ENCODE results near the gene LAYN. TPM values are rescaled to one million over a fixed set of nuclear protein-coding genes. Genes with fewer than 3 reads are reported as not detected.

LAYN gene
- total RNA-seq, 1 experiment from 2014 or later: 3.7 TPM

GRCh38 chr11:111515591-111515990 is 24.9 kb upstream of the LAYN start:
- H3K4me1 Mint-ChIP-seq: peaks cover 16% of the 10 kb centered on the region
- CTCF ChIA-PET: no interaction called here
- no peaks in the 10 kb centered on the region for H3K36me3 Mint-ChIP-seq
- no peak overlapping the region for H3K4me3 Mint-ChIP-seq
- ATAC-seq (no peak), DNase-seq (ENCODE audit: low spot score) (no peak)
- no peaks in the 10 kb centered on the region for H3K9me3 Mint-ChIP-seq
- peaks cover 46% of the 10 kb centered on the region for H3K27me3 Mint-ChIP-seq (ENCODE audit: low read depth)
- H3K27ac Mint-ChIP-seq: no peak overlapping the region
- TF ChIP-seq CREB1 (CRISPR knock-in tag; IDR thresholded peaks at IDR 0.05): no peak
- TF ChIP-seq ZNF317 (CRISPR knock-in tag; IDR thresholded peaks at IDR 0.05; ENCODE audit: borderline replicate concordance, low read depth): no peak
- no peak for TF ChIP-seq ZNF121 (CRISPR knock-in tag; IDR thresholded peaks at IDR 0.05)
- no peak for TF ChIP-seq ZMAT4 (CRISPR knock-in tag; IDR thresholded peaks at IDR 0.05)
- TF ChIP-seq NFATC4 (CRISPR knock-in tag; IDR thresholded peaks at IDR 0.05): no peak
- TF ChIP-seq IRF2 (CRISPR knock-in tag; IDR thresholded peaks at IDR 0.05; ENCODE audit: borderline replicate concordance, low read depth): no peak
- no peak for TF ChIP-seq EMX1 (CRISPR knock-in tag; IDR thresholded peaks at IDR 0.05)
- no peak for TF ChIP-seq USF1 (CRISPR knock-in tag; IDR thresholded peaks at IDR 0.05)
- no peak for TF ChIP-seq ATF1 (CRISPR knock-in tag; IDR thresholded peaks at IDR 0.05)
- no peak for TF ChIP-seq PREB (CRISPR knock-in tag; IDR thresholded peaks at IDR 0.05; ENCODE audit: borderline replicate concordance)
- no peak for TF ChIP-seq E2F4 (CRISPR knock-in tag; IDR thresholded peaks at IDR 0.05; ENCODE audit: borderline replicate concordance, low read depth)
- TF ChIP-seq GRHL2 (CRISPR knock-in tag; IDR thresholded peaks at IDR 0.05; ENCODE audit: insufficient replicate concordance, severe bottlenecking): no peak
- no peak for TF ChIP-seq RELA (CRISPR knock-in tag; IDR thresholded peaks at IDR 0.05; ENCODE audit: borderline replicate concordance)
- TF ChIP-seq ETV6 (CRISPR knock-in tag; IDR thresholded peaks at IDR 0.05): no peak
- no peak for TF ChIP-seq CBFB (CRISPR knock-in tag; IDR thresholded peaks at IDR 0.05; ENCODE audit: low read depth)
- no peak for TF ChIP-seq USF2 (CRISPR knock-in tag; IDR thresholded peaks at IDR 0.05)
- no peak for TF ChIP-seq CTCF (IDR thresholded peaks at IDR 0.05)
- no peak for TF ChIP-seq CDX4 (CRISPR knock-in tag; IDR thresholded peaks at IDR 0.05; ENCODE audit: borderline replicate concordance)
- no peak for TF ChIP-seq NR2C2 (CRISPR knock-in tag; IDR thresholded peaks at IDR 0.05)
- no peak for TF ChIP-seq JUN (CRISPR knock-in tag; IDR thresholded peaks at IDR 0.05)
- POLR2A ChIA-PET: no interaction called here

GRCh38 chr11:111518668-111519067 is 21.9 kb upstream of the LAYN start:
- H3K9me3 Mint-ChIP-seq: no peaks in the 10 kb centered on the region
- H3K4me3 Mint-ChIP-seq: no peak overlapping the region
- DNase-seq (ENCODE audit: low spot score): no peak
- no peak overlapping the region for H3K27ac Mint-ChIP-seq
- 0 out of 2 replicates have a peak, but pooled peaks cover 4% of the 10 kb centered on the region for H3K4me1 Mint-ChIP-seq
- peaks cover 19% of the 10 kb centered on the region for H3K27me3 Mint-ChIP-seq (ENCODE audit: low read depth)
- ATAC-seq: no peak
- ChIA-PET POLR2A (no interaction called here), CTCF (no interaction called here)
- no peaks in the 10 kb centered on the region for H3K36me3 Mint-ChIP-seq
- TF ChIP-seq ZNF263 (CRISPR knock-in tag; IDR thresholded peaks at IDR 0.05; ENCODE audit: low read depth) (no peak), FOXP1 (CRISPR knock-in tag; IDR thresholded peaks at IDR 0.05; ENCODE audit: borderline replicate concordance) (no peak), SOX15 (CRISPR knock-in tag; IDR thresholded peaks at IDR 0.05) (no peak), NR1H2 (CRISPR knock-in tag; IDR thresholded peaks at IDR 0.05) (no peak), E2F4 (CRISPR knock-in tag; IDR thresholded peaks at IDR 0.05; ENCODE audit: borderline replicate concordance, low read depth) (no peak), MLX (CRISPR knock-in tag; IDR thresholded peaks at IDR 0.05) (no peak), ZNF416 (CRISPR knock-in tag; IDR thresholded peaks at IDR 0.05) (no peak), ZNF219 (CRISPR knock-in tag; IDR thresholded peaks at IDR 0.05; ENCODE audit: borderline replicate concordance) (no peak)
